CD14-positive monocyte (primary cell): ENCODE measurements around the gene C3orf80. TPM values are rescaled to one million over a fixed set of nuclear protein-coding genes. Genes with fewer than 3 reads are reported as not detected.

Experiments
- DNase-seq, 3 donors: peaks; one replicate each; pipeline ENCODE4 v3.0.0-alpha.2; 2011 to 2022
- H2AFZ ChIP-seq: 2 replicates; pipeline ENCODE4 v1.6.0; 2012; ENCODE audit warnings: mild to moderate bottlenecking, low read depth, low read length, inconsistent platforms; ENCODE audit not compliant: insufficient read depth, poor library complexity, severe bottlenecking
- H3K27ac ChIP-seq, 2 donors: 1 replicate in 1 of 2; 2 replicates in 1 of 2; pipeline ENCODE4 v1.5.1; 2012 to 2013; ENCODE audit warnings: low read length in 2 of 2, control low read depth in 1 of 2, inconsistent platforms in 1 of 2, low read depth in 1 of 2, mild to moderate bottlenecking in 1 of 2
- H3K27me3 ChIP-seq, 2 donors: one replicate each; pipeline versions ENCODE4 v1.6.0 to v1.6.1; 2011 to 2013; ENCODE audit warnings: low read length in 2 of 2; ENCODE audit not compliant: control insufficient read depth in 2 of 2, insufficient read depth in 2 of 2
- H3K36me3 ChIP-seq, 2 donors: replicated peaks in 1 of 2; 1 replicate in 1 of 2; 2 replicates in 1 of 2; pipeline versions ENCODE4 v1.5.1 to v1.6.1; 2012 to 2013; ENCODE audit warnings: low read length in 2 of 2, control low read depth in 1 of 2, inconsistent platforms in 1 of 2, mild to moderate bottlenecking in 1 of 2; ENCODE audit not compliant: insufficient read depth in 2 of 2, control insufficient read depth in 1 of 2
- H3K4me1 ChIP-seq, 2 donors: 1 replicate in 1 of 2; 2 replicates in 1 of 2; pipeline versions ENCODE4 v1.5.1 to v1.6.1; 2012 to 2013; ENCODE audit warnings: low read length in 2 of 2, control low read depth in 1 of 2, inconsistent platforms in 1 of 2, mild to moderate bottlenecking in 1 of 2, moderate library complexity in 1 of 2; ENCODE audit not compliant: insufficient read depth in 2 of 2, control insufficient read depth in 1 of 2
- H3K4me2 ChIP-seq: replicated peaks from 2 replicates; pipeline ENCODE3; 2012; ENCODE audit warnings: low read length, moderate library complexity, mild to moderate bottlenecking; ENCODE audit not compliant: poor library complexity, severe bottlenecking; ENCODE audit errors: extremely low read depth
- H3K4me3 ChIP-seq, 3 experiments: fragments of 200-600 bp in 1 of 3; sonication (generic) in 1 of 3; replicated peaks in 1 of 3; 1 replicate in 2 of 3; 2 replicates in 1 of 3; pipeline ENCODE4 v1.5.1; 2011 to 2013; ENCODE audit warnings: low read length in 3 of 3, mild to moderate bottlenecking in 3 of 3, control low read depth in 2 of 3, low read depth in 2 of 3, inconsistent platforms in 1 of 3, moderate library complexity in 1 of 3
- H3K79me2 ChIP-seq: 2 replicates; pipeline ENCODE4 v1.6.0; 2012; ENCODE audit warnings: mild to moderate bottlenecking, control low read depth, inconsistent platforms, low read length, moderate library complexity; ENCODE audit not compliant: insufficient read depth
- H3K9ac ChIP-seq: 2 replicates; pipeline ENCODE4 v1.6.0; 2017; ENCODE audit warnings: low read length, mild to moderate bottlenecking; ENCODE audit not compliant: insufficient read depth, poor library complexity, severe bottlenecking
- H3K9me3 ChIP-seq, 2 donors: replicated peaks in 1 of 2; 1 replicate in 1 of 2; 2 replicates in 1 of 2; pipeline versions ENCODE4 v1.5.1 to v1.6.1; 2012 to 2013; ENCODE audit warnings: low read length in 2 of 2, control low read depth in 1 of 2; ENCODE audit not compliant: control insufficient read depth in 1 of 2, insufficient read depth in 1 of 2
- H4K20me1 ChIP-seq: 2 replicates; pipeline ENCODE4 v1.6.0; 2012; ENCODE audit warnings: mild to moderate bottlenecking, low read length, control low read depth, moderate library complexity; ENCODE audit not compliant: insufficient read depth
- H3K27ac Mint-ChIP-seq, 7 donors: one replicate each; pipeline ENCODE4 v1.8.0; 2020; ENCODE audit warnings: mild to moderate bottlenecking in 7 of 7, mixed read lengths in 7 of 7, moderate library complexity in 6 of 7, inconsistent platforms in 2 of 7
- H3K27me3 Mint-ChIP-seq, 3 donors: one replicate each; pipeline ENCODE4 v1.8.0; 2021 to 2022; ENCODE audit warnings: low read depth in 3 of 3, mild to moderate bottlenecking in 3 of 3, mixed read lengths in 3 of 3, moderate library complexity in 3 of 3, inconsistent platforms in 1 of 3
- H3K36me3 Mint-ChIP-seq, 2 donors: one replicate each; pipeline ENCODE4 v1.8.0; 2020; ENCODE audit warnings: mixed read lengths in 2 of 2, inconsistent platforms in 1 of 2, mild to moderate bottlenecking in 1 of 2
- H3K4me1 Mint-ChIP-seq: one replicate; pipeline ENCODE4 v1.8.0; 2020; ENCODE audit warnings: mild to moderate bottlenecking, mixed read lengths
- H3K4me3 Mint-ChIP-seq, 2 donors: one replicate each; pipeline ENCODE4 v1.8.0; 2020; ENCODE audit warnings: mild to moderate bottlenecking in 2 of 2, mixed read lengths in 2 of 2, moderate library complexity in 1 of 2
- H3K9me3 Mint-ChIP-seq, 7 donors: one replicate each; pipeline ENCODE4 v1.8.0; 2020 to 2022; ENCODE audit warnings: mixed read lengths in 7 of 7, mild to moderate bottlenecking in 6 of 7, moderate library complexity in 6 of 7, inconsistent platforms in 2 of 7
- CTCF ChIP-seq: fragments of 200-600 bp; IDR thresholded peaks from one replicate; pipeline ENCODE4 v1.8.0; 2022; ENCODE audit warnings: antibody characterized with exemption, mild to moderate bottlenecking
- WGBS: methylation state at CpG from one replicate; pipeline ENCODE4 v1.1.5; 2013; ENCODE audit warnings: missing lambda C conversion rate; ENCODE audit not compliant: insufficient coverage; 5-methylcytosine and 5-hydroxymethylcytosine counted together
- intact Hi-C, 2 donors: fragments of 100-400 bp; cut with micrococcal nuclease; formaldehyde crosslinking; loops; one replicate each; pipeline versions ENCODE4 v1.15.0 to v1.15.1; 2023
- polyA plus RNA-seq, 3 donors: library from polyadenylated mRNA; depleted of rRNA in 1 of 3; unstranded in 2 of 3; stranded (reverse) in 1 of 3; fragments of 300-500 nt in 2 of 3; fragments of >200 nt in 1 of 3; fragmentation: Illumina TruSeq in 2 of 3; gene quantifications; 1 replicate in 2 of 3; 2 replicates in 1 of 3; pipeline ENCODE4 v1.2.3, GENCODE V29; 2012 to 2021

C3orf80 gene
- polyA plus RNA-seq, 3 donors, result 0.03 TPM; not detected in 2

- Histone ChIP-seq H4K20me1 (no peaks in the 10 kb centered on the region), H3K36me3 (no peaks in the 10 kb centered on the region), H3K4me1 (no peaks in the 10 kb centered on the region), H3K27me3 (no peaks in the 10 kb centered on the region), H3K79me2 (no peaks in the 10 kb centered on the region), H3K9me3 (no peaks in the 10 kb centered on the region), H3K4me2 (no peak overlapping the region), H3K4me3 (no peak overlapping the region), H3K27ac (no peak overlapping the region), H2AFZ (no peak overlapping the region), H3K9ac (no peak overlapping the region)
- no peak overlapping the region for H3K27ac Mint-ChIP-seq
- H3K36me3 Mint-ChIP-seq, result no peaks in the 10 kb centered on the region
- WGBS, result no CpG with 5 or more reads among the region's 2 CpGs
- DNase-seq, result no peak
- no peak overlapping the region for H3K4me3 Mint-ChIP-seq
- peaks cover 0 to 6% (median 3%) of the 10 kb centered on the region in 7 donors for H3K9me3 Mint-ChIP-seq
- no peaks in the 10 kb centered on the region for H3K27me3 Mint-ChIP-seq
- no peak for TF ChIP-seq CTCF
- H3K4me1 Mint-ChIP-seq, result peaks cover 10% of the 10 kb centered on the region
- intact Hi-C loops, result no loop called here
Measured at GRCh38 chr3:160187288-160187687, 37.9 kb upstream of the C3orf80 start.

- no peak for DNase-seq
- 100% methylated on average over 1 of the region's 1 CpG for WGBS
- Histone ChIP-seq H3K36me3 (no peaks in the 10 kb centered on the region), H3K9me3 (no peaks in the 10 kb centered on the region), H3K9ac (no peak overlapping the region), H4K20me1 (no peaks in the 10 kb centered on the region), H3K27me3 (no peaks in the 10 kb centered on the region), H2AFZ (no peak overlapping the region), H3K79me2 (no peaks in the 10 kb centered on the region), H3K4me1 (no peaks in the 10 kb centered on the region), H3K4me3 (no peak overlapping the region), H3K4me2 (no peak overlapping the region), H3K27ac (no peak overlapping the region)
- intact Hi-C loops, result no loop called here
- no peak overlapping the region for H3K27ac Mint-ChIP-seq
- no peaks in the 10 kb centered on the region for H3K27me3 Mint-ChIP-seq
- no peak for TF ChIP-seq CTCF
- peaks cover 0 to 2% (median 0%) of the 10 kb centered on the region in 7 donors for H3K9me3 Mint-ChIP-seq
- H3K4me1 Mint-ChIP-seq, result no peaks in the 10 kb centered on the region
- H3K36me3 Mint-ChIP-seq, result no peaks in the 10 kb centered on the region
- H3K4me3 Mint-ChIP-seq, result no peak overlapping the region
Measured at GRCh38 chr3:160192310-160193029, 32.8 kb upstream of the C3orf80 start.
